CD4-positive, alpha-beta T cell (primary cell): ENCODE measurements around the gene NEK7. TPM values are rescaled to one million over a fixed set of nuclear protein-coding genes. Genes with fewer than 3 reads are reported as not detected.
"Not testable (repeated sequence)": the region's sequence is repeated elsewhere in the genome, so short reads cannot be mapped to it uniquely, and the experiment has no call there.

Experiments
- ATAC-seq: fragments of 200-7000 bp; cut with Tn5 transposase; one replicate; pipeline ENCODE4 v1.10.0; 2022; ENCODE audit warnings: mild to moderate bottlenecking; ENCODE audit not compliant: poor library complexity
- CTCF ChIA-PET: fragments of 350-600 bp; sonication (Branson Sonifier 250); formaldehyde crosslinking; loops from one replicate; lab custom pipeline; 2021; ENCODE audit warnings: antibody characterized with exemption, inconsistent platforms; lab: Charles Lee
- POLR2A ChIA-PET: fragments of 350-600 bp; sonication (Branson Sonifier 250); formaldehyde crosslinking; loops from one replicate; lab custom pipeline; 2021; ENCODE audit warnings: antibody characterized with exemption, inconsistent platforms; lab: Charles Lee
- DNase-seq, 14 experiments: peaks; one replicate each; pipeline ENCODE4 v3.0.0-alpha.2; 2013 to 2020; ENCODE audit warnings: mixed read lengths in 2 of 14
- H3K27ac ChIP-seq, 2 donors: one replicate each; pipeline versions ENCODE4 v1.5.1 to v1.7.0; 2013; ENCODE audit warnings: low read length in 2 of 2, low read depth in 1 of 2, mild to moderate bottlenecking in 1 of 2
- H3K27me3 ChIP-seq, 2 experiments: 1 replicate in 1 of 2; 2 replicates in 1 of 2; pipeline versions ENCODE4 v1.6.1 to v1.7.0; 2013; ENCODE audit warnings: low read length in 2 of 2, control low read depth in 1 of 2, mild to moderate bottlenecking in 1 of 2, moderate library complexity in 1 of 2; ENCODE audit not compliant: insufficient read depth in 2 of 2, control insufficient read depth in 1 of 2
- H3K36me3 ChIP-seq: one replicate; pipeline ENCODE4 v1.6.1; 2013; ENCODE audit warnings: low read length, control low read depth; ENCODE audit not compliant: insufficient read depth
- H3K4me1 ChIP-seq: one replicate; pipeline ENCODE4 v1.6.1; 2013; ENCODE audit warnings: low read length, control low read depth; ENCODE audit not compliant: insufficient read depth
- H3K4me3 ChIP-seq: one replicate; pipeline ENCODE4 v1.5.1; 2013; ENCODE audit warnings: mild to moderate bottlenecking, low read length, moderate library complexity
- H3K9me3 ChIP-seq, 2 experiments: 1 replicate in 1 of 2; 2 replicates in 1 of 2; pipeline versions ENCODE4 v1.6.1 to v1.7.0; 2013; ENCODE audit warnings: low read length in 2 of 2, mild to moderate bottlenecking in 2 of 2, control low read depth in 1 of 2, moderate library complexity in 1 of 2; ENCODE audit not compliant: control insufficient read depth in 1 of 2, insufficient read depth in 1 of 2
- H3K27ac Mint-ChIP-seq: one replicate; pipeline ENCODE4 v1.8.0; 2020; ENCODE audit warnings: mixed read lengths
- H3K27me3 Mint-ChIP-seq: one replicate; pipeline ENCODE4 v1.8.0; 2021; ENCODE audit warnings: mixed read lengths
- H3K36me3 Mint-ChIP-seq: one replicate; pipeline ENCODE4 v1.8.0; 2021; ENCODE audit warnings: low read depth, mixed read lengths
- H3K4me1 Mint-ChIP-seq: one replicate; pipeline ENCODE4 v1.8.0; 2021; ENCODE audit warnings: low read depth, mixed read lengths
- H3K4me3 Mint-ChIP-seq: one replicate; pipeline ENCODE4 v1.8.0; 2020; ENCODE audit warnings: mild to moderate bottlenecking, mixed read lengths
- H3K9me3 Mint-ChIP-seq: one replicate; pipeline ENCODE4 v1.8.0; 2020; ENCODE audit warnings: mixed read lengths
- CTCF ChIP-seq: fragments of 200-600 bp; IDR thresholded peaks from one replicate; pipeline ENCODE4 v1.8.0; 2022; ENCODE audit warnings: antibody characterized with exemption, mild to moderate bottlenecking
- intact Hi-C, 2 experiments: fragments of 100-400 bp; cut with DNase I in 1 of 2; cut with micrococcal nuclease in 1 of 2; formaldehyde crosslinking; loops; one replicate each; pipeline versions ENCODE4 v1.15.1 to v1.9.0; 2023 to 2025; cut with DNase I, micrococcal nuclease
- total RNA-seq, 174 experiments: library from RNA in 2 of 174; stranded (reverse) in 2 of 174; gene quantifications; one replicate each; pipeline ENCODE4 v1.2.3 and lab custom pipeline; 2021 to 2026

Gene NEK7
- total RNA-seq, 2 experiments from 2014 or later, result 11.8 to 13.0 TPM

- intact Hi-C loops, result loop anchor here (10.0 kb wide), 2 partner anchors 396 to 426 kb away; no protein-coding TSS in a partner anchor
- ChIA-PET CTCF (interaction anchor here (0.7 kb wide), 1 partner anchor 9 kb away, joined by 3 read pairs; no protein-coding TSS in a partner anchor), POLR2A (no interaction called here)
- peaks cover 30% of the 10 kb centered on the region for H3K36me3 ChIP-seq
- no peak for TF ChIP-seq CTCF
- no peak overlapping the region for H3K27ac ChIP-seq
- ATAC-seq (no peak), DNase-seq (no peak)
- no peaks in the 10 kb centered on the region for H3K9me3 Mint-ChIP-seq
- H3K4me3 Mint-ChIP-seq, result no peak overlapping the region
- no peaks in the 10 kb centered on the region for H3K9me3 ChIP-seq
- no peak overlapping the region for H3K27ac Mint-ChIP-seq
- H3K4me3 ChIP-seq, result no peak overlapping the region
- peaks cover 80% of the 10 kb centered on the region for H3K36me3 Mint-ChIP-seq
- H3K27me3 ChIP-seq, result no peaks in the 10 kb centered on the region
- no peaks in the 10 kb centered on the region for H3K4me1 Mint-ChIP-seq
- H3K27me3 Mint-ChIP-seq, result no peaks in the 10 kb centered on the region
- no peaks in the 10 kb centered on the region for H3K4me1 ChIP-seq
These were observed 141.8 kb downstream of the NEK7 start for GRCh38 chr1:198298640-198299039.

- peaks cover 69% of the 10 kb centered on the region for H3K36me3 Mint-ChIP-seq
- no peak for TF ChIP-seq CTCF
These were observed 143.7 kb downstream of the NEK7 start for GRCh38 chr1:198300451-198300850.

GRCh38 chr1:198304431-198304830, 147.6 kb downstream of the NEK7 start:
- Mint-ChIP-seq H3K36me3 (peaks cover 75% of the 10 kb centered on the region), H3K9me3 (peaks cover 8% of the 10 kb centered on the region), H3K4me1 (no peaks in the 10 kb centered on the region), H3K4me3 (no peak overlapping the region), H3K27me3 (no peaks in the 10 kb centered on the region), H3K27ac (no peak overlapping the region)
- no peak overlapping the region for H3K27ac ChIP-seq
- no peak for DNase-seq
- H3K4me1 ChIP-seq, result no peaks in the 10 kb centered on the region
- no peak for ATAC-seq
- no peaks in the 10 kb centered on the region for H3K9me3 ChIP-seq
- intact Hi-C loops, result no loop called here
- ChIA-PET CTCF (no interaction called here), POLR2A (no interaction called here)
- no peak overlapping the region for H3K4me3 ChIP-seq
- peaks cover 15% of the 10 kb centered on the region for H3K36me3 ChIP-seq
- no peaks in the 10 kb centered on the region for H3K27me3 ChIP-seq
- TF ChIP-seq CTCF, result no peak

More at GRCh38 chr1:198300451-198300850, 143.7 kb downstream of the NEK7 start:
- H3K9me3 ChIP-seq, result no peaks in the 10 kb centered on the region
- POLR2A ChIA-PET, result no interaction called here
- Mint-ChIP-seq H3K9me3 (no peaks in the 10 kb centered on the region), H3K4me3 (no peak overlapping the region), H3K27ac (no peak overlapping the region), H3K4me1 (no peaks in the 10 kb centered on the region), H3K27me3 (no peaks in the 10 kb centered on the region)
- H3K27ac ChIP-seq, result no peak overlapping the region
- no peak for ATAC-seq
- H3K27me3 ChIP-seq, result no peaks in the 10 kb centered on the region
- H3K4me1 ChIP-seq, result no peaks in the 10 kb centered on the region
- CTCF ChIA-PET, result no interaction called here
- DNase-seq, result no peak
- peaks cover 28% of the 10 kb centered on the region for H3K36me3 ChIP-seq
- intact Hi-C loops, result no loop called here
- no peak overlapping the region for H3K4me3 ChIP-seq

GRCh38 chr1:198314817-198315216, 158.0 kb downstream of the NEK7 start:
- DNase-seq, H3K27me3 ChIP-seq, H3K4me3 ChIP-seq, H3K9me3 Mint-ChIP-seq, H3K9me3 ChIP-seq, H3K4me1 ChIP-seq, intact Hi-C loops, H3K27me3 Mint-ChIP-seq, H3K27ac Mint-ChIP-seq, CTCF ChIA-PET, H3K4me3 Mint-ChIP-seq, ATAC-seq, H3K27ac ChIP-seq, POLR2A ChIA-PET: not testable (repeated sequence)
- Mint-ChIP-seq H3K36me3 (peaks cover 61% of the 10 kb centered on the region), H3K4me1 (peaks cover 21% of the 10 kb centered on the region)
- peaks cover 20% of the 10 kb centered on the region for H3K36me3 ChIP-seq

GRCh38 chr1:198315331-198315730, 158.5 kb downstream of the NEK7 start:
- CTCF ChIA-PET, DNase-seq, H3K4me3 Mint-ChIP-seq, POLR2A ChIA-PET, H3K4me1 ChIP-seq, H3K9me3 Mint-ChIP-seq, H3K9me3 ChIP-seq, H3K27ac Mint-ChIP-seq, H3K4me3 ChIP-seq, H3K27ac ChIP-seq, H3K27me3 ChIP-seq, ATAC-seq, intact Hi-C loops, H3K27me3 Mint-ChIP-seq: not testable (repeated sequence)
- H3K36me3 ChIP-seq, result peaks cover 20% of the 10 kb centered on the region
- Mint-ChIP-seq H3K4me1 (peaks cover 21% of the 10 kb centered on the region), H3K36me3 (peaks cover 61% of the 10 kb centered on the region)
